ENCODE data around the gene EXOC3L4.

EXOC3L4 gene

DNA sequence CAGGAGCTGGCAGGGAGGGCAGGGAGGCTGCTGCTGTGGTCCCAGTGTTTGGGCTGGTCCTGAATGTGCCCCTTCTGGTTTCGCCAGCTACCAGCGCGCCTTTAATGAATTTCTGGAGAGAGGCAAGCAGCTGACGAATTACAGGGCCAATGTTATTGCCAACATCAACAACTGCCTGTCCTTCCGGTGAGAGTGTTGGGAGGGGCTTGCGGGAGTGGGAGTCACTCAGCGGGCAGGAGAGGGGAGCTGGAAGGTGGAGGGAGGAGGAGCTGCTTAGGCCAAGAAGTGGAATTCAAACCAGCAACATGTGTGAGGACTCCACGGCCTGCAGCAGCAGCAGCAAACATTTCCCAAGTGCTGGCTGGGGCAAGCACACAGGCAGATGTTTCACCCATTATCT lies 36.4 kb downstream of the EXOC3L4 start:
- TF ChIP-seq, protein P1, sequence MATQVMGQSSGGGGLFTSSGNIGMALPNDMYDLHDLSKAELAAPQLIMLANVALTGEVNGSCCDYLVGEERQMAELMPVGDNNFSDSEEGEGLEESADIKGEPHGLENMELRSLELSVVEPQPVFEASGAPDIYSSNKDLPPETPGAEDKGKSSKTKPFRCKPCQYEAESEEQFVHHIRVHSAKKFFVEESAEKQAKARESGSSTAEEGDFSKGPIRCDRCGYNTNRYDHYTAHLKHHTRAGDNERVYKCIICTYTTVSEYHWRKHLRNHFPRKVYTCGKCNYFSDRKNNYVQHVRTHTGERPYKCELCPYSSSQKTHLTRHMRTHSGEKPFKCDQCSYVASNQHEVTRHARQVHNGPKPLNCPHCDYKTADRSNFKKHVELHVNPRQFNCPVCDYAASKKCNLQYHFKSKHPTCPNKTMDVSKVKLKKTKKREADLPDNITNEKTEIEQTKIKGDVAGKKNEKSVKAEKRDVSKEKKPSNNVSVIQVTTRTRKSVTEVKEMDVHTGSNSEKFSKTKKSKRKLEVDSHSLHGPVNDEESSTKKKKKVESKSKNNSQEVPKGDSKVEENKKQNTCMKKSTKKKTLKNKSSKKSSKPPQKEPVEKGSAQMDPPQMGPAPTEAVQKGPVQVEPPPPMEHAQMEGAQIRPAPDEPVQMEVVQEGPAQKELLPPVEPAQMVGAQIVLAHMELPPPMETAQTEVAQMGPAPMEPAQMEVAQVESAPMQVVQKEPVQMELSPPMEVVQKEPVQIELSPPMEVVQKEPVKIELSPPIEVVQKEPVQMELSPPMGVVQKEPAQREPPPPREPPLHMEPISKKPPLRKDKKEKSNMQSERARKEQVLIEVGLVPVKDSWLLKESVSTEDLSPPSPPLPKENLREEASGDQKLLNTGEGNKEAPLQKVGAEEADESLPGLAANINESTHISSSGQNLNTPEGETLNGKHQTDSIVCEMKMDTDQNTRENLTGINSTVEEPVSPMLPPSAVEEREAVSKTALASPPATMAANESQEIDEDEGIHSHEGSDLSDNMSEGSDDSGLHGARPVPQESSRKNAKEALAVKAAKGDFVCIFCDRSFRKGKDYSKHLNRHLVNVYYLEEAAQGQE (IDR thresholded peaks at IDR 0.05; ENCODE audit: insufficient read depth in 1 of 2, low read depth in 2 of 2, low read length in 2 of 2): no peak
- no peak for TF ChIP-seq SIN3A (IDR thresholded peaks at IDR 0.05; ENCODE audit: borderline replicate concordance, insufficient read depth, low read length)
- no peak for TF ChIP-seq POLR2AphosphoS5 (IDR thresholded peaks at IDR 0.05; ENCODE audit: low read depth, low read length)

DNA sequence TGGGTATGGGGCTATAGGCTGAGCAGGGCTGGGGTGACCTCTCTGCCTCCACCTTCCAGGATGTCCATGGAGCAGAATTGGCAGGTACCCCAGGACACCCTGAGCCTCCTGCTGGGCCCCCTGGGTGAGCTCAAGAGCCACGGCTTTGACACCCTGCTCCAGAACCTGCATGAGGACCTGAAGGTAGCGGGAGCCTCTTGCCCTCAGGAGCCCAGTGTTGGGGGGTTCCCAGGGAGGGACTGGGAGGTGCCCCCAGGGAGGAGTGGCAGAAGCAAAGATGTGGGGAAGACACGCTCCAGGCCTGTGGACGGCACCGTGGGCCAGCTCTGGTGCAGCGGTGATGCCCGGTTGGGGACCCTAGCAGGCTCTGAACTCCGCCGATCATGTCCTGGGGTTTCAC lies 37.1 kb downstream of the EXOC3L4 start:
- TF ChIP-seq SIN3A (IDR thresholded peaks at IDR 0.05; ENCODE audit: borderline replicate concordance, insufficient read depth, low read length) (no peak), FOXP2 (optimal IDR thresholded peaks at IDR 0.05; ENCODE audit: borderline replicate concordance, extremely low read depth, extremely low read length, insufficient read depth) (no peak), TAF1 (IDR thresholded peaks at IDR 0.05; ENCODE audit: borderline replicate concordance, insufficient read depth, low read length) (no peak), POLR2AphosphoS5 (IDR thresholded peaks at IDR 0.05; ENCODE audit: low read depth, low read length) (no peak)
- TF ChIP-seq, protein P1 (IDR thresholded peaks at IDR 0.05; ENCODE audit: insufficient read depth in 1 of 2, low read depth in 2 of 2, low read length in 2 of 2): no peak

- TF ChIP-seq, protein P1 (IDR thresholded peaks at IDR 0.05; ENCODE audit: insufficient read depth in 1 of 2, low read depth in 2 of 2, low read length in 2 of 2): no peak
- TF ChIP-seq FOXP2 (optimal IDR thresholded peaks at IDR 0.05; ENCODE audit: borderline replicate concordance, extremely low read depth, extremely low read length, insufficient read depth) (no peak), POLR2AphosphoS5 (IDR thresholded peaks at IDR 0.05; ENCODE audit: low read depth, low read length) (no peak), TAF1 (IDR thresholded peaks at IDR 0.05; ENCODE audit: borderline replicate concordance, insufficient read depth, low read length) (no peak), SIN3A (IDR thresholded peaks at IDR 0.05; ENCODE audit: borderline replicate concordance, insufficient read depth, low read length) (no peak)
These were observed 38.1 kb downstream of the EXOC3L4 start for GRCh38 chr14:103132381-103133209.

DNA sequence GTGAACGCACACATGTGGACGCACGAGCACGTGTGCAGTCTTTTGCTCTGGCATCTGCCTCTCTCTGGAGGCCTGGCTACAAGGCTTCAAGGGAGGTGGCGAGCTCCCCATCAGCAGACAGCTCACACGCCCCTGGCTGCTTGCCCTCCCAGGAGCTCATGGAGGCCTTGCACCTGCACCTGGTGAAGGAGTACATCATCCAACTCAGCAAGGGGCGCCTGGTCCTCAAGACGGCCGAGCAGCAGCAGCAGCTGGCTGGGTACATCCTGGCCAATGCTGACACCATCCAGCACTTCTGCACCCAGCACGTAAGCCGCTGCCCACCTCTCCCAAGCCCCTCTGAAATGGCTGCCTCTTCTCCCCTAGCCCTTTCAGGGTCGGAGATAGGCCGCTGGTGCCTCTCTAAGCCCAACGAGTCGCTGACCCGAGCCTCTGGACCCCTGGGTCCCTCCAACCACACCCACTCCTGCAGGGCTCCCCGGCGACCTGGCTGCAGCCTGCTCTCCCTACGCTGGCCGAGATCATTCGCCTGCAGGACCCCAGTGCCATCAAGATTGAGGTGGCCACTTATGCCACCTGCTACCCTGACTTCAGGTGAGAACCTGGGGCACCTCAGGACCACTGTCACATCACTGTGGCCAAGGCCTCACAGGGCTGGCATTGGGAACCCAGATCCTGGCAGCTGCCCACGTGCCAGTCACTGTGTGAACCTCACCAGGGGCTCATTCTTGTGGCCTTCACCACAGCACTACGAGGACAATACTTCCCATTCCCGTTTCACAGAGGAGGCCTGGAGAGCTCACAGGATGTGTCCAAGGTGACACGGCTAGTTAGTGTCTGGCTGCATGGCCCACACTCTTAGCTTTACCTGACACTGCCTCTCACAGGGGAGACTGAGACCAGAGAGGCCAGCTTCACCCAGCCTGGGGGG lies 39.0 kb downstream of the EXOC3L4 start:
- no peak for TF ChIP-seq POLR2AphosphoS5 (IDR thresholded peaks at IDR 0.05; ENCODE audit: low read depth, low read length)
- TF ChIP-seq, protein P1 (IDR thresholded peaks at IDR 0.05; ENCODE audit: insufficient read depth in 1 of 2, low read depth in 2 of 2, low read length in 2 of 2): no peak
- no peak for TF ChIP-seq SIN3A (IDR thresholded peaks at IDR 0.05; ENCODE audit: borderline replicate concordance, insufficient read depth, low read length)
- TF ChIP-seq TAF1 (IDR thresholded peaks at IDR 0.05; ENCODE audit: borderline replicate concordance, insufficient read depth, low read length): no peak
- no peak for TF ChIP-seq FOXP2 (optimal IDR thresholded peaks at IDR 0.05; ENCODE audit: borderline replicate concordance, extremely low read depth, extremely low read length, insufficient read depth)
